WTC11 (cell line): ENCODE data around the gene IDUA. TPM values are rescaled to one million over a fixed set of nuclear protein-coding genes. Genes with fewer than 3 reads are reported as not detected.

ENCODE experiments used
- ATAC-seq: fragments of 200-7000 bp; cut with Tn5 transposase; 2 replicates; pipeline ENCODE4 v1.10.0; 2021; ENCODE audit warnings: mild to moderate bottlenecking, moderate library complexity
- CTCF ChIA-PET: fragments of 300-600 bp; sonication (Branson Sonifier 250); formaldehyde crosslinking; loops from one replicate; lab custom pipeline; 2021; ENCODE audit warnings: antibody characterized with exemption; lab: Charles Lee
- POLR2A ChIA-PET: fragments of 350-600 bp; sonication (Branson Sonifier 250); formaldehyde crosslinking; loops from one replicate; lab custom pipeline; 2021; ENCODE audit warnings: antibody characterized with exemption; lab: Charles Lee
- DNase-seq: peaks from one replicate; pipeline ENCODE4 v3.0.0; 2021; ENCODE audit warnings: low spot score
- H3K27ac Mint-ChIP-seq: 2 replicates; pipeline ENCODE4 v1.8.0; 2021; ENCODE audit warnings: mixed read lengths
- H3K27me3 Mint-ChIP-seq: 2 replicates; pipeline ENCODE4 v1.8.0; 2021; ENCODE audit warnings: low read depth, mild to moderate bottlenecking, moderate library complexity, mixed read lengths
- H3K36me3 Mint-ChIP-seq: 2 replicates; pipeline ENCODE4 v1.8.0; 2021; ENCODE audit warnings: mixed read lengths
- H3K4me1 Mint-ChIP-seq: 2 replicates; pipeline ENCODE4 v1.8.0; 2022; ENCODE audit warnings: mixed read lengths
- H3K4me3 Mint-ChIP-seq: 2 replicates; pipeline ENCODE4 v1.8.0; 2021; ENCODE audit warnings: mild to moderate bottlenecking, moderate library complexity, mixed read lengths
- H3K9me3 Mint-ChIP-seq: 2 replicates; pipeline ENCODE4 v1.8.0; 2021; ENCODE audit warnings: mixed read lengths
- FOXK1 ChIP-seq: sonication (generic); formaldehyde crosslinking; IDR thresholded peaks from 2 replicates; pipeline ENCODE4 v1.8.0; 2022; ENCODE audit warnings: mild to moderate bottlenecking, moderate library complexity, missing genetic modification reagents
- FOXP1 ChIP-seq: sonication (generic); formaldehyde crosslinking; IDR thresholded peaks from 2 replicates; pipeline ENCODE4 v1.8.0; 2022; ENCODE audit warnings: missing genetic modification reagents, mild to moderate bottlenecking, moderate library complexity, borderline replicate concordance
- GRHL2 ChIP-seq: fragments of 250-450 bp; sonication (Bioruptor Pico); IDR thresholded peaks from 2 replicates; pipeline ENCODE4 v1.8.0; 2022; ENCODE audit warnings: mild to moderate bottlenecking, moderate library complexity; ENCODE audit not compliant: insufficient replicate concordance, severe bottlenecking
- JUN ChIP-seq: sonication (generic); formaldehyde crosslinking; IDR thresholded peaks from 2 replicates; pipeline ENCODE4 v1.8.0; 2023; ENCODE audit warnings: mild to moderate bottlenecking, missing genetic modification reagents
- KAT7 ChIP-seq: sonication (generic); formaldehyde crosslinking; IDR thresholded peaks from 2 replicates; pipeline ENCODE4 v1.8.1; 2023; ENCODE audit warnings: missing genetic modification reagents, mild to moderate bottlenecking, borderline replicate concordance
- NFYB ChIP-seq: sonication (generic); formaldehyde crosslinking; conservative IDR thresholded peaks from 2 replicates; pipeline ENCODE4 v1.8.0; 2022; ENCODE audit warnings: low read depth, missing genetic modification reagents
- SMAD3 ChIP-seq: sonication (generic); formaldehyde crosslinking; IDR thresholded peaks from 2 replicates; pipeline ENCODE4 v1.8.0; 2022; ENCODE audit warnings: missing genetic modification reagents, mild to moderate bottlenecking, borderline replicate concordance
- SMAD4 ChIP-seq: sonication (generic); formaldehyde crosslinking; IDR thresholded peaks from 2 replicates; pipeline ENCODE4 v1.8.0; 2022; ENCODE audit warnings: mild to moderate bottlenecking, missing genetic modification reagents
- TEAD1 ChIP-seq: sonication (generic); formaldehyde crosslinking; IDR thresholded peaks from 2 replicates; pipeline ENCODE4 v1.8.0; 2022; ENCODE audit warnings: mild to moderate bottlenecking, missing genetic modification reagents
- ZNF121 ChIP-seq: sonication (generic); formaldehyde crosslinking; IDR thresholded peaks from 2 replicates; pipeline ENCODE4 v1.8.0; 2023; ENCODE audit warnings: missing genetic modification reagents
- ZNF317 ChIP-seq: sonication (generic); formaldehyde crosslinking; IDR thresholded peaks from 2 replicates; pipeline ENCODE4 v1.8.1; 2023; ENCODE audit warnings: low read depth, mild to moderate bottlenecking, moderate library complexity, missing genetic modification reagents, borderline replicate concordance
- total RNA-seq: library from RNA; stranded (reverse); gene quantifications from 3 replicates; pipeline ENCODE4 v1.2.3, GENCODE V29; 2021
- TF ChIP-seq, protein P1 (sequence below): sonication (generic); formaldehyde crosslinking; conservative IDR thresholded peaks from 2 replicates; pipeline ENCODE4 v1.8.1; 2022; ENCODE audit warnings: mild to moderate bottlenecking, missing genetic modification reagents
- TF ChIP-seq, protein P2 (sequence below): sonication (generic); formaldehyde crosslinking; IDR thresholded peaks from 2 replicates; pipeline ENCODE4 v1.8.0; 2022; ENCODE audit warnings: missing genetic modification reagents
- TF ChIP-seq, protein P3 (sequence below): sonication (generic); formaldehyde crosslinking; IDR thresholded peaks from 2 replicates; pipeline ENCODE4 v1.8.0; 2023; ENCODE audit warnings: mild to moderate bottlenecking, missing genetic modification reagents
- TF ChIP-seq, protein P4 (sequence below): sonication (generic); formaldehyde crosslinking; IDR thresholded peaks from 2 replicates; pipeline ENCODE4 v1.8.0; 2022; ENCODE audit warnings: mild to moderate bottlenecking, missing genetic modification reagents
- TF ChIP-seq, protein P5 (sequence below): sonication (generic); formaldehyde crosslinking; IDR thresholded peaks from 2 replicates; pipeline ENCODE4 v1.8.0; 2022; ENCODE audit warnings: mild to moderate bottlenecking, missing genetic modification reagents
- TF ChIP-seq, protein P6 (sequence below): sonication (generic); formaldehyde crosslinking; IDR thresholded peaks from 2 replicates; pipeline ENCODE4 v1.8.1; 2022; ENCODE audit warnings: mild to moderate bottlenecking, missing genetic modification reagents, moderate library complexity, borderline replicate concordance
- TF ChIP-seq, protein P7 (sequence below): fragments of 250-450 bp; sonication (Bioruptor Pico); conservative IDR thresholded peaks from 2 replicates; pipeline ENCODE4 v1.9.0; 2021; ENCODE audit warnings: mild to moderate bottlenecking
- TF ChIP-seq, protein P8 (sequence below): fragments of 250-450 bp; sonication (Bioruptor Pico); IDR thresholded peaks from 2 replicates; pipeline ENCODE4 v1.8.0; 2021; ENCODE audit warnings: mild to moderate bottlenecking

The IDUA gene
- total RNA-seq, 1 experiment from 2014 or later = 8.7 TPM

DNA sequence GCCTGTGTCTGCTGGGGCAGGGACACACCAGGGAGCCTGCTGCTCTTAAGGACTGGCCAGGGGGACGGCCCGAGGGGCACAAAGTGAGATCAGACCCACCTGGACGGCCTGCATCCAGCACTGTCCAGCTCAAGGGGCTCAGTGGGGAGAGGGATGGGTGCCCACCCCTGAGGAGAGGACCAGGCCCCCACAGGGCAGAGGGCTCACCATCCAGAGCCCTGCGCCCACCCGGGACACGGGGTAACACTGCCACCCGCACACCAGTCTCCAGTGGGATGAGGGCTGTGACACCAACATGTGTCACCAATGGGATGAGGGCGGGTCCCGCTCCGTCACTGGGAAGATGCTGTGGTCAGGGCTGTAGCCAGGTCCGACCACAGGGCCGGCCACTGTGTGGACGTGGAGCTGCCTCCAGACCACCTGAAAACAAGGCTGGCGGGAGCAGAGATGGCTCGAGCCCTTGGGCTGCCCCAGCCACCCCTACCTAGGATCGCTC is 26.7 kb upstream of the IDUA start (continued):
- TF ChIP-seq, protein P1, sequence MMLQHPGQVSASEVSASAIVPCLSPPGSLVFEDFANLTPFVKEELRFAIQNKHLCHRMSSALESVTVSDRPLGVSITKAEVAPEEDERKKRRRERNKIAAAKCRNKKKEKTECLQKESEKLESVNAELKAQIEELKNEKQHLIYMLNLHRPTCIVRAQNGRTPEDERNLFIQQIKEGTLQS = no peak
- TF ChIP-seq, protein P2, sequence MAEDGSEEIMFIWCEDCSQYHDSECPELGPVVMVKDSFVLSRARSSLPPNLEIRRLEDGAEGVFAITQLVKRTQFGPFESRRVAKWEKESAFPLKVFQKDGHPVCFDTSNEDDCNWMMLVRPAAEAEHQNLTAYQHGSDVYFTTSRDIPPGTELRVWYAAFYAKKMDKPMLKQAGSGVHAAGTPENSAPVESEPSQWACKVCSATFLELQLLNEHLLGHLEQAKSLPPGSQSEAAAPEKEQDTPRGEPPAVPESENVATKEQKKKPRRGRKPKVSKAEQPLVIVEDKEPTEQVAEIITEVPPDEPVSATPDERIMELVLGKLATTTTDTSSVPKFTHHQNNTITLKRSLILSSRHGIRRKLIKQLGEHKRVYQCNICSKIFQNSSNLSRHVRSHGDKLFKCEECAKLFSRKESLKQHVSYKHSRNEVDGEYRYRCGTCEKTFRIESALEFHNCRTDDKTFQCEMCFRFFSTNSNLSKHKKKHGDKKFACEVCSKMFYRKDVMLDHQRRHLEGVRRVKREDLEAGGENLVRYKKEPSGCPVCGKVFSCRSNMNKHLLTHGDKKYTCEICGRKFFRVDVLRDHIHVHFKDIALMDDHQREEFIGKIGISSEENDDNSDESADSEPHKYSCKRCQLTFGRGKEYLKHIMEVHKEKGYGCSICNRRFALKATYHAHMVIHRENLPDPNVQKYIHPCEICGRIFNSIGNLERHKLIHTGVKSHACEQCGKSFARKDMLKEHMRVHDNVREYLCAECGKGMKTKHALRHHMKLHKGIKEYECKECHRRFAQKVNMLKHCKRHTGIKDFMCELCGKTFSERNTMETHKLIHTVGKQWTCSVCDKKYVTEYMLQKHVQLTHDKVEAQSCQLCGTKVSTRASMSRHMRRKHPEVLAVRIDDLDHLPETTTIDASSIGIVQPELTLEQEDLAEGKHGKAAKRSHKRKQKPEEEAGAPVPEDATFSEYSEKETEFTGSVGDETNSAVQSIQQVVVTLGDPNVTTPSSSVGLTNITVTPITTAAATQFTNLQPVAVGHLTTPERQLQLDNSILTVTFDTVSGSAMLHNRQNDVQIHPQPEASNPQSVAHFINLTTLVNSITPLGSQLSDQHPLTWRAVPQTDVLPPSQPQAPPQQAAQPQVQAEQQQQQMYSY = no peak
- no peak for TF ChIP-seq TEAD1 (CRISPR knock-in tag)
- TF ChIP-seq, all 79 proteins: peak for 0

DNA sequence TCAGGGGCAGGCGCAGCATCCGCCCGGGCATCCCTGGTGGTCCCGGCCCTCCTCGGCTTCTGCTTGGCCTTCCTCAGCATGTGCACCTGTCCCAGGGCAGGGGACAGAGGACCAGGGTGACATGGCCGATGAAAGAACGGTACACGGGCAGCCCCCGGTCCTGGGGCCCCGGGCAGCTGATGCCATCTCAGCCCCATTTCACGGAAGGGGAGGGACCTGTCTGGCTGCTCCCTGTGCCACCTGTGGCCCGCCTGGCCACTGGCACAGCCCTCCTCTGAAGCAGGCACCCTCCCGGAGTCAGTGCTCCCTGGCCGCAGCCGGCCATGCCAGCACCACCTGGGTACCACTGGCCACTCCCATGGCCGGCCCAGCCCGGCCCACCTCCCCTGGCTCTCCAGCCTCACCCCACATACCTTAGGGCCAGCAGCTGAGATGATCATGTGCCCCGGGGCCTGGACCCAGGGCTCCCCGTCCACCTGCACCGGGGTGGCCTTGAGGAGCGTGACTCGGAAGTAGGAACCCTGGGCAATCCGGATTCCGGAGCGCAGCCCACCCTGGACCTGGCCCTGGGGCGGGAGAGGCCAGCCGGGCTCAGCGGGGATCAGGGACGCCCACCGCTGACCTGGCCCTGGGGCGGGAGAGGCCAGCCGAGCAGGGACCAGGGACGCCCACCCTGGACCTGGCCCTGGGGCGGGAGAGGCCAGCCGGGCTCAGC is 26.1 kb upstream of the IDUA start:
- Mint-ChIP-seq H3K27me3 (no peaks in the 10 kb centered on the region), H3K4me3 (no peak overlapping the region), H3K27ac (no peak overlapping the region), H3K4me1 (no peaks in the 10 kb centered on the region), H3K9me3 (no peaks in the 10 kb centered on the region), H3K36me3 (no peaks in the 10 kb centered on the region)
- POLR2A ChIA-PET = no interaction called here
- CTCF ChIA-PET = no interaction called here
- ATAC-seq (no peak), DNase-seq (no peak)
- TF ChIP-seq, protein P1 = no peak
- TF ChIP-seq, protein P3, sequence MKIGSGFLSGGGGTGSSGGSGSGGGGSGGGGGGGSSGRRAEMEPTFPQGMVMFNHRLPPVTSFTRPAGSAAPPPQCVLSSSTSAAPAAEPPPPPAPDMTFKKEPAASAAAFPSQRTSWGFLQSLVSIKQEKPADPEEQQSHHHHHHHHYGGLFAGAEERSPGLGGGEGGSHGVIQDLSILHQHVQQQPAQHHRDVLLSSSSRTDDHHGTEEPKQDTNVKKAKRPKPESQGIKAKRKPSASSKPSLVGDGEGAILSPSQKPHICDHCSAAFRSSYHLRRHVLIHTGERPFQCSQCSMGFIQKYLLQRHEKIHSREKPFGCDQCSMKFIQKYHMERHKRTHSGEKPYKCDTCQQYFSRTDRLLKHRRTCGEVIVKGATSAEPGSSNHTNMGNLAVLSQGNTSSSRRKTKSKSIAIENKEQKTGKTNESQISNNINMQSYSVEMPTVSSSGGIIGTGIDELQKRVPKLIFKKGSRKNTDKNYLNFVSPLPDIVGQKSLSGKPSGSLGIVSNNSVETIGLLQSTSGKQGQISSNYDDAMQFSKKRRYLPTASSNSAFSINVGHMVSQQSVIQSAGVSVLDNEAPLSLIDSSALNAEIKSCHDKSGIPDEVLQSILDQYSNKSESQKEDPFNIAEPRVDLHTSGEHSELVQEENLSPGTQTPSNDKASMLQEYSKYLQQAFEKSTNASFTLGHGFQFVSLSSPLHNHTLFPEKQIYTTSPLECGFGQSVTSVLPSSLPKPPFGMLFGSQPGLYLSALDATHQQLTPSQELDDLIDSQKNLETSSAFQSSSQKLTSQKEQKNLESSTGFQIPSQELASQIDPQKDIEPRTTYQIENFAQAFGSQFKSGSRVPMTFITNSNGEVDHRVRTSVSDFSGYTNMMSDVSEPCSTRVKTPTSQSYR (CRISPR knock-in tag) = no peak
- TF ChIP-seq FOXK1 = no peak
- no peak for TF ChIP-seq KAT7 (CRISPR knock-in tag)
- TF ChIP-seq, protein P4, sequence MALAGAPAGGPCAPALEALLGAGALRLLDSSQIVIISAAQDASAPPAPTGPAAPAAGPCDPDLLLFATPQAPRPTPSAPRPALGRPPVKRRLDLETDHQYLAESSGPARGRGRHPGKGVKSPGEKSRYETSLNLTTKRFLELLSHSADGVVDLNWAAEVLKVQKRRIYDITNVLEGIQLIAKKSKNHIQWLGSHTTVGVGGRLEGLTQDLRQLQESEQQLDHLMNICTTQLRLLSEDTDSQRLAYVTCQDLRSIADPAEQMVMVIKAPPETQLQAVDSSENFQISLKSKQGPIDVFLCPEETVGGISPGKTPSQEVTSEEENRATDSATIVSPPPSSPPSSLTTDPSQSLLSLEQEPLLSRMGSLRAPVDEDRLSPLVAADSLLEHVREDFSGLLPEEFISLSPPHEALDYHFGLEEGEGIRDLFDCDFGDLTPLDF (CRISPR knock-in tag) = no peak
- TF ChIP-seq SMAD4 = no peak
- TF ChIP-seq, protein P5, sequence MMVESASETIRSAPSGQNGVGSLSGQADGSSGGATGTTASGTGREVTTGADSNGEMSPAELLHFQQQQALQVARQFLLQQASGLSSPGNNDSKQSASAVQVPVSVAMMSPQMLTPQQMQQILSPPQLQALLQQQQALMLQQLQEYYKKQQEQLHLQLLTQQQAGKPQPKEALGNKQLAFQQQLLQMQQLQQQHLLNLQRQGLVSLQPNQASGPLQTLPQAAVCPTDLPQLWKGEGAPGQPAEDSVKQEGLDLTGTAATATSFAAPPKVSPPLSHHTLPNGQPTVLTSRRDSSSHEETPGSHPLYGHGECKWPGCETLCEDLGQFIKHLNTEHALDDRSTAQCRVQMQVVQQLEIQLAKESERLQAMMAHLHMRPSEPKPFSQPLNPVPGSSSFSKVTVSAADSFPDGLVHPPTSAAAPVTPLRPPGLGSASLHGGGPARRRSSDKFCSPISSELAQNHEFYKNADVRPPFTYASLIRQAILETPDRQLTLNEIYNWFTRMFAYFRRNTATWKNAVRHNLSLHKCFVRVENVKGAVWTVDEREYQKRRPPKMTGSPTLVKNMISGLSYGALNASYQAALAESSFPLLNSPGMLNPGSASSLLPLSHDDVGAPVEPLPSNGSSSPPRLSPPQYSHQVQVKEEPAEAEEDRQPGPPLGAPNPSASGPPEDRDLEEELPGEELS = no peak
- TF ChIP-seq JUN = no peak
- TF ChIP-seq, protein P6, sequence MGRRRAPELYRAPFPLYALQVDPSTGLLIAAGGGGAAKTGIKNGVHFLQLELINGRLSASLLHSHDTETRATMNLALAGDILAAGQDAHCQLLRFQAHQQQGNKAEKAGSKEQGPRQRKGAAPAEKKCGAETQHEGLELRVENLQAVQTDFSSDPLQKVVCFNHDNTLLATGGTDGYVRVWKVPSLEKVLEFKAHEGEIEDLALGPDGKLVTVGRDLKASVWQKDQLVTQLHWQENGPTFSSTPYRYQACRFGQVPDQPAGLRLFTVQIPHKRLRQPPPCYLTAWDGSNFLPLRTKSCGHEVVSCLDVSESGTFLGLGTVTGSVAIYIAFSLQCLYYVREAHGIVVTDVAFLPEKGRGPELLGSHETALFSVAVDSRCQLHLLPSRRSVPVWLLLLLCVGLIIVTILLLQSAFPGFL (CRISPR knock-in tag) = no peak
- no peak for TF ChIP-seq GRHL2 (CRISPR knock-in tag)
- no peak for TF ChIP-seq SMAD3 (CRISPR knock-in tag)
- no peak for TF ChIP-seq ZNF317
- TF ChIP-seq ZNF121 (CRISPR knock-in tag) = no peak
- no peak for TF ChIP-seq NFYB (CRISPR knock-in tag)
- TF ChIP-seq, protein P7, sequence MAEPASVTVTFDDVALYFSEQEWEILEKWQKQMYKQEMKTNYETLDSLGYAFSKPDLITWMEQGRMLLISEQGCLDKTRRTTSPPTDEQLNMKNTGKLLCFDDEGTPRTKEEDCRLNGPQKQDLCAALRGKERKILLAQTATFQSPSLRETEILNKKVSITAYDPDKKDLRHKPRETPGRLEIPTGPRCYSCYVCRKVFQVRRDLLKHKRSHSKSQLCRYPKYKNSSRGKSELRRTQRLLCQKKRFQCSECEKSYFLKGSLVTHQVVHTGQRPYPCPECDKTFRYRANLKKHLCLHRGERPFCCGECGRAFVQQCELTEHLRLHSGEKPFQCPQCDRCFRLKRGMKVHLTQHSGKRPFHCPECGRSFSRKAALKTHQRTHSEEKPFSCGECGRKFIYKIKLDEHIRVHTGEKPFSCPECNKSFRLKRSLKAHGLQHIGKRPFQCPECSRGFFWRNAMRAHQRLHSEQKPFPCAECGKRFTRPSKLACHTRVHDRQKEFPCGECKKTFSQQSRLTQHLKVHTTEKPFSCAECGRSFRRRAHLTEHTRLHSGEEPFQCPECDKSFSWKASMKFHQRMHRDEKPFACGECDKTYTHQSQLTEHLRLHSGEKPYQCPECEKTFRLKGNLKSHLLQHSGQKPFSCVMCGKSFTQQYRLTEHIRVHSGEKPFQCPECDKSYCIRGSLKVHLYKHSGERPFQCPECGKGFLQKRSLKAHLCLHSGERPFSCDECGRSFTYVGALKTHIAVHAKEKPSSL (CRISPR knock-in tag) = no peak
- no peak for TF ChIP-seq FOXP1 (CRISPR knock-in tag)
- TF ChIP-seq, protein P8, sequence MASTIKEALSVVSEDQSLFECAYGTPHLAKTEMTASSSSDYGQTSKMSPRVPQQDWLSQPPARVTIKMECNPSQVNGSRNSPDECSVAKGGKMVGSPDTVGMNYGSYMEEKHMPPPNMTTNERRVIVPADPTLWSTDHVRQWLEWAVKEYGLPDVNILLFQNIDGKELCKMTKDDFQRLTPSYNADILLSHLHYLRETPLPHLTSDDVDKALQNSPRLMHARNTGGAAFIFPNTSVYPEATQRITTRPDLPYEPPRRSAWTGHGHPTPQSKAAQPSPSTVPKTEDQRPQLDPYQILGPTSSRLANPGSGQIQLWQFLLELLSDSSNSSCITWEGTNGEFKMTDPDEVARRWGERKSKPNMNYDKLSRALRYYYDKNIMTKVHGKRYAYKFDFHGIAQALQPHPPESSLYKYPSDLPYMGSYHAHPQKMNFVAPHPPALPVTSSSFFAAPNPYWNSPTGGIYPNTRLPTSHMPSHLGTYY (CRISPR knock-in tag) = no peak
